GM18858 (cell line): ENCODE results near the gene KRTCAP3.
A peak's percentile ranks its signal among the peaks of the same experiment; 100 is the strongest.

Experiments used
- ATAC-seq: cut with Tn5 transposase; IDR thresholded peaks from one replicate; pipeline ENCODE4 v1.9.1; 2021; ENCODE audit not compliant: unreplicated experiment

Gene KRTCAP3

DNA sequence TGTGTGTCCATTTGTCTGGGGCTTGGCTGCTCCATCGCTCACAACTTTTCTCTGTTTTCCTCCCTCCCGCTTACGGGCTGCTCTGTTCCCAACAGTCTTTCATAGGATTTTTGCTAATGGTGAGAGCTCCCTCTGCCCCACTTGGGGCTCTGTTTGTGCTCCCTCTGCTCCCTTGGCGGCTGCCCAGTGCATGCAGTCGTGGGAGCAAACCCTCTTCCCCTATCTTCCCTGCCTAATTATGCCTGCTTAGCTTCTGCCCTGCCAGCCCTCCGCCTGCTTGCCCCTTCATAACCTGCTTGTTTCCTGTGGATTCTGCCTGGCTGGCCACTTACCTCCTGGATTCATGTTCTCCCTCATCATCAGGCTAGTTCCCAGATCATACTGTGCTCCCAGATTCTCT is 6.6 kb upstream of the KRTCAP3 start:
- ATAC-seq, result no peak

DNA sequence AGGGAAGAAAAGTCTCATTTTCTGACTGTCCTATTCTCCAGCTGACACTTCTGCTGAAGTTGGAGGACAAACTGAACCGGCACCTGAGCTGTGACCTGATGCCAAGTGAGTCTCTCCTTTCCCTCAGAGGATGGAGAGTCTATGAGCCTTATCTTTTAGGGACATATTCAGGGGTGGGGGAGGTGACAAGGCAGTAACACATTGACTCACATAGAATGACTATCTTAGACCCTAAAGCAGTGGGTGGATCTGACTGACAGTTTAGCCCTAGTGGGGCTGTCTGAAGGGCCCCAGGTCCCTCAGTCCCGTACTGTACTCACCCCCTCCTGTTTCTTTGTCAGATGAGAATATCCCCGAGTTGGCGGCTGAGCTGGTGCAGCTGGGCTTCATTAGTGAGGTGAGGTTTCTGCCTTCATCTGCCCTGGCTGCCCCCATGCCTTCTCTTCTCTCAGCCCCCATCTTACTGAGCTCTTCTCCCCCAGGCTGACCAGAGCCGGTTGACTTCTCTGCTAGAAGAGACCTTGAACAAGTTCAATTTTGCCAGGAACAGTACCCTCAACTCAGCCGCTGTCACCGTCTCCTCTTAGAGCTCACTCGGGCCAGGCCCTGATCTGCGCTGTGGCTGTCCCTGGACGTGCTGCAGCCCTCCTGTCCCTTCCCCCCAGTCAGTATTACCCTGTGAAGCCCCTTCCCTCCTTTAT is 805 bp upstream of the KRTCAP3 start:
- no peak for ATAC-seq

DNA sequence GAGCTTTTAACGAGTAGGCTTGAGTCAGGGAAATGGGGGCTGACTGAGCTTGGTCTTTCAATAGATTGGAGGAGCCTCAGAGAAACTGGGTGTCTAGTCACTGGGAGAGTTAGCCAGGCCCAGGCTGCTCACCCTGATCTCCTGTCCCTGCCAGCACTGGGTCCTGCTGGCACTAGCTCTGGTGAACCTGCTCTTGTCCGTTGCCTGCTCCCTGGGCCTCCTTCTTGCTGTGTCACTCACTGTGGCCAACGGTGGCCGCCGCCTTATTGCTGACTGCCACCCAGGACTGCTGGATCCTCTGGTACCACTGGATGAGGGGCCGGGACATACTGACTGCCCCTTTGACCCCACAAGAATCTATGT is 720 bp downstream of the KRTCAP3 start:
- no peak for ATAC-seq

DNA sequence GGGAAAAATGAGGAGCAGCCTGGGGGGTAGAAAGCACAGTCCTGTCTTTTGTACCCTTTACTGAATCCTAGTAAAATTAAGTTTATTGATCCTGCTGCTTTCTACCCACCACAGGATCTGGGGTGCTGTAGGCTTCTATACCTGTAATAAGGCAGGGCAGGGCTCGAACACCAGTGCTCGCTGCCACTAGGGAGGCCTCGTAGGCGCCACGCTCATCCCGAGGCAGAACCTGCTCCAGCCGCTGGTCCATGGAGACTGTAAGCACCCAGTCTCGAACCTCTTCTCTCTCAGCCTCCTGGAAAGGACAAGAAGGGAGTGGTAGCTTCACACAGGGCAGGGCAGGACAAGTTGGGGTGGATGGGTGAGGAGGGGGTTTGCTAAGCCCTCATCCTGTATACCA is 3.0 kb downstream of the KRTCAP3 start:
- no peak for ATAC-seq

DNA sequence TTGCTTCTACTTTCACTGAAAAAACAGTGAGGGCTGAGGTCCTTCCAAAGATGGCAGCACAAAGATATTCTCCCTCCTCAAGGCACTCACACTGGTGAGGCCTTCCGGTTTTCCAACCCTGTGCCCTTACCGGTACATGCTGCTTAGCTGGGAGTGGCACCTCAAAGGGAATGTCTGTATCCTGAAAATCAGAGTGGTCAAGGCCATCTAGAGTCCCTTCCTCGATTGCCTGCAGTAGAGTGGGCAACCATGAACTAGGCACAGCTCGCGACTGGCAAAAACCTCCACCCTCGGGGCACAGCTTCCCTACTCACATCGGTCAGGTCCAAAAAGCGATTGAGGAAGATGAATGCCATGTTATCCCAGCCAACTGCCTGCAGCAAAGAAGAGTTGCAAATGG is 3.4 kb downstream of the KRTCAP3 start:
- no peak for ATAC-seq

DNA sequence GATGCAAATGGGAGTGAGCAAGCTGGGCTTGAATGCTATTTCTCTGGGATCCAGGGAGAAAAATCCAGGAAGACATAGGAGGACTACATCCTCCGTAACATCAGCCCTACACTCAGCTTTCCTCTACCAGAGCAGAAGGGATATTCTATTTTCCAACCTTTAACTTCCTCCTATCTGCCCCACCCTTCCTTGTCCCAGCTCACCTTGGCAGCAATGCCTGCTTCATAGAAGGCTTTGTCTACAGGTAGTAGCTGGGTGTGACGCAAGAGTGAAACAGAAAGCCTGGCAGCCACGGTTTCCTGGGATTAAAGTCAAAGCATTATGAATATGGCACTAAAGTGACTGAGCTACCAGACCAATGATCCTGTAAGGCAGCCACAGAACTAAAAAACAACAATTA is 3.9 kb downstream of the KRTCAP3 start:
- ATAC-seq, result no peak

DNA sequence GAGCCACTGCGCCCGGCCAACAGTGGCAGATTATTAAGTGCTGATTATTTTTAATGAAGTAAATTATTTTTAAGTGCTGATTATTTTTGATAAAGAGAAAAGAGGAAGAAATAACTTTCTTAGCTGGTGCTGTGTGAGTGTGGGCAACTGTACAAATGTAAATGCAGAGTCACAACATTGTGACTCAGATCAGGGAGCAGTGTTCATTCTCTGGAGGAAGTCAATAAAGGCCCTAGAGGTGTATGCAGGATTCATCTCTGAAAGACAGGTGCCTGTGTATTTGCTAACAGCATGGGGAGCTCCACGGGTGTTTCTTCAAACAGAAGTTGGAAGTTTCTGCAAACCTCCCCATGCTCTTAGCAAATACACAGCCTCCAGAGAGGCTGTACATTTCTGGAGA is 6.2 kb downstream of the KRTCAP3 start:
- ATAC-seq, result no peak

DNA sequence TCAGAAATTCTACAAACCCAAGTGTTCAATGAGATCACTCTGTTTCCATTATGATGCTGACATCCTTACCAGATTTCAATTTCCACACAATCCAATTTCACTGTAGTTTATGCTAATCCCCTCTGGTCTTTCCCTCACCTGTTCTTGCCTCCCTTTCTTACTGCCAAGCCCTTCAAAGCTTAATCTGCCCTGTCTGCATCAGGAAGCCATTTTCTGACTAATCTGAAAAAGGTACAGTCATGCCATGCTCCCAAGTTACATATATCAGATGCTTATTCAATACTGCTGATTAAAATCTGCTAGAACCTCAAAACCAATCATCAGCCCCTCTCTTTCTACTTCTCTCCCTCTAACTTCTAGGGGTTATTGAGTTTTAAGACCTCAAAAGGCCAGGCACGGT is 8.9 kb downstream of the KRTCAP3 start:
- no peak for ATAC-seq

DNA sequence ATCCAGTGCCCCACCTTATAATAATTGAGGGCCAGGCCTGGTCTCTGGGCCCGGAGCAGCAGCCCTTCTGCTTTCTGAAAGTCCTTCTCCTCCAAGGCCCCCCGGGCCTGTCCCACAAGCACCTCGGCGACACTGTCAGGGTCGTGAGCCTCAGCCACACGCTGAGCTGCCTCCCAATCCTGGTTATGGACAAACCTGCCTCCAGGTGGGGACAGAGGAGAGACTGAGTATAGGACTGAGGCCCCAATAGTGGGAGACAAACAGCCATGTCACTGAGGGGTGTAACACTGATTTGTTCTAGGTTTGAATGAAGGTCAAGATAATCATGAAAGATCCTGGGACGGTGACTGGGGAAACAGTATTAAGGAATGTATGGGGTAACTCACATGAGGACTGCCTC is 11.8 kb downstream of the KRTCAP3 start:
- ATAC-seq, result no peak

DNA sequence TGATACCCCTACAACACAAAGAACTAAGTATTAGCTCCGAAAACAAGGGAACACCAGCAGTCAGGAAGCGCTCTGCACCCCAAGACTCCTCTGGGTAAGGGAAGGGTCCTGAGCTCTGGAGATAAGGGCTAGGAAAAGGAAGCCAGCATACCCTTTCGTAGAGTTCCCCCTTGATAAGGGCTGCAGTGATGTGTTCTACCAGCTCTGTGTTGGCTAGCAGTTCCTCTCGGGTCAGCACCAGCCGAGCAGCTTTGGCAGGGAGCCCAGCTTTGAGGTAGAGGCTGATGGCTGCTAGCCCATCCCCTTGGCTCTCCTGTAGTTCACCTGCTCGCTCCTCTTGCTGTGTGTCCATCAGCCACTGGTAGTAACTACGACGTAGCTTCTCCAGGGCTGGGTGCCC is 18.9 kb downstream of the KRTCAP3 start:
- no peak for ATAC-seq

DNA sequence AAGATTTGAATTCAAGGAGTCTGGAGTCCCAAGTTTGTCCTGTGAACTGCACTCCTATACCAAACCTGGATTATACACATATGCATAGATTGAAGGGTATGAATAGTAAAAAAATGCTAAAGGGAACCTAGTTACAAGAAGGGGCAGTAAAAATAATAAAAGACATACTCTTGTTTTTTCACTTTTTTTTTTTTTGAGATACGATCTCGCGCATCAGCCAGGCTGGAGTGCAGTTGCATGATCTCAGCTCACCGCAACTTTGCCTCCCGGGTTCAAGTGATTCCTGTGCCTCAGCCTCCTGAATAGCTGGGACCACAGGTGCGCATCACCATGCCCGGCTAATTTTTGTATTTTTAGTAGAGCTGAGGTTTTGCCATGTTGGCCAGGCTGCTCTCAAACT is 22.3 kb downstream of the KRTCAP3 start:
- ATAC-seq, result no peak

DNA sequence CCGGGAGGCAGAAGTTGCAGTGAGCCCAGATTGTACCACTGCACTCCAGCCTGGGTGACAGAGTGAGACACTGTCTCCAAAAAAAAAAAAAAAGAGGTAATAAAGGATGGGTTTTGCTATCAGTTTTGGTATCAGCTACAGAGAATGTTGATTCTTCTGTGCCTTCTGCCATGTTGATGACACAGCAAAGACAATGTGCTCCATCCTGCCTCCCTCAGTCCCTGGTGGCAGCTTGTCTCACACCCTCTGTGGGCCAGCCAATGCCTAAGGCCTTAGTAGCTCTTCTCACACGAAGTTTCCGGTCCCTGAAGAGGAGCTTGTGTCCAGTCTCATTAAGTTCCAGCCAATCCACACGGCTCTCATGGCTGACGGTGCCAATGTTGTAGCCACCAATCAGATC is 29.8 kb downstream of the KRTCAP3 start:
- no peak for ATAC-seq

DNA sequence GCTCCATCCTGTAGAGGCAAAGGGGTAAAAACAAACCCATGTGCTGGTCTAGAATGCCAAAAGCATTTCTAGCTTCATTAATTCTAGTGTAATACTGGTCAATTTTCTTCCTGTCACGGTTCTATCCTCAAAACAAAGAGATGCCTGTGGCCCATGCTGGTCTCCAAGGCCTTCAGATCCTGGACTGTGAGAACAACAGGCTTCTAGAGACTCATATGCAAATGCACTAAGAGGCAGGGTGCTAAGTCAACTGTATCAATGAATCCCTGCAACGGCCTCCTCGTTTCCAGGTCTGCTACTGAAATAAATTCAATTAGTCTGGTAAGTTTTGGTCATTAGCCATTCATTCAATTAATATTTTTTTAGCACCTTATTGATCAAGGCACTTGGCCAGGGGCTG is 43.3 kb downstream of the KRTCAP3 start:
- no peak for ATAC-seq

DNA sequence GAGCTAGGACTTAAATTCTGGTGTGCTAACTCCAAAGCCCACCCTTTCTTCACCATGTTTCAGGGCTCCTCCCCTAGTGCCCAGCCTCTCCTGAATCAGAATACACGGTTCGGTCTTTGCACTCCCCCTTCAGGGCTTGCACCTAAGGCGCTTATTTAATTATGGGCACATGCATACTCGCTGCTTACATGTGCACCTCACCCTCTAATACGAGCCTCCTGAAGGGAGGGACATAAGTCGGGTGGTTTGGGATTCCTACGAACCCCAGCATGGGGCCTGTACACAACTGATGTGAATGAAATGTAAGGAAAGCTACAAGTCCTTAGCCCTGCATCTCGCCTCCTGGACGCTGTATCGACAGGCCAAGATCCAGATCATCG is 46.9 kb downstream of the KRTCAP3 start:
- no peak for ATAC-seq

DNA sequence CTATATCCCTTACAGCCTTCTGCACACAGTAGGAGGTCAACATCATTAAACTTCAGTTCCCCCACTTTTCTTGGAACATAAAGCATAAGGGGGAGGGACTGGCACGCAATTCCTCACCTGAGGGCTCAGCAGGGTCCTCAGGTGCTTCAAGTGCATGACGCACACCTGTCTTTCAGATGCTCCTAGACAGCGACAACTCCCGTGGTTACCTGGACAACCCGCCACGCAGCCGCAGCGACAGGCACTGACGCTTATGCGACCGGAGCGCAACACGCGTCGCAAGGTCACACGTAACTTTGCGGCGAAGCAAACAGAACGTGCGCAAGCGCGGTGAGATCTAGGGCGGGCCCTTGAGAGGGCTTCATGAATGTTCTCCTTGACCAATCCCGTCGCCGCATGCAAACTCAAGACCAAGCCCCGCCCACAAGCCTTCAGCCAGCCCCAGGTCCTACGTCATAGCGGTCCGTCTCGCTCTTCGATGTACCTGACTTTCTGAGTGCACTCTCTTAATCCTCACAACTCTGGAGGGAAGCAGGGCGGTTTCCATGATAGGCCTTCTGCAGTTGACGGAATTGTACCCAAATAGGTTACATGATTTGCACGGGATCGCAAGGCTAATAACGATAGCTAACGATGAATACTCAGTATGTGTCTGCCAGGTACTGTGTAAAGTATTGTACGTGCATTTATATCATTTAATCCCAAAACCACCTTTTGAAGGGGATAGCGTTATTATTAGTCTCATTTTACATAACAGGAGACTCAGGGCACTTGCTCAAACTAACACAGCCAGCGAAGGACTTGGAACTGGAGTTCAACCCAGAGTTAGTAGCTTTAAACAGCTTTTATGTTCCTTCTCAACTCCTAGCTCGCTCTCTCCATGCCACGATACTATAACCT is 47.6 kb downstream of the KRTCAP3 start, which contains the start of gene IFT172:
Gene IFT172 (minus strand): TSS at position 246 of the 900 bp plus-strand sequence. CDS start 90 bp downstream, at position 156.
- ATAC-seq, result peak; percentile 90

DNA sequence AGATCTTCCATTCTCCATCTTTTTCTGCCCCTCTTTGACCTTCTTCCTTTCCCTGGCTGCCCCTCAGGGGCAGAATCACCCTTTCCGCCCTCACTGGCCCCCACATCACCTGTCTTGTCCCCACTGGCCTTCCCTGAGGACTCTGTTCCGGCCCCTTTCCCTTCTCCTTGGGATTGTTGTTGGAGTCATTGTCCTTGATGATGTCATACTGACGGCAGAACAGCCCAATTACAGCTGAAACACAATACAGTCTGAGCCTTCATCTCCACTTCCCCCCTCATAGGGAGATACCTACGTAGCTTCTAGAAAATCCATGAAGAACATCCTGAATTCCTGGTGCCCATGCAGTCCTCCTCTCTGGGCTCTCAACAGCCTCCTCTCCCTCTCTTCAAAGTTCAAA is 50.4 kb downstream of the KRTCAP3 start:
- ATAC-seq, result no peak

DNA sequence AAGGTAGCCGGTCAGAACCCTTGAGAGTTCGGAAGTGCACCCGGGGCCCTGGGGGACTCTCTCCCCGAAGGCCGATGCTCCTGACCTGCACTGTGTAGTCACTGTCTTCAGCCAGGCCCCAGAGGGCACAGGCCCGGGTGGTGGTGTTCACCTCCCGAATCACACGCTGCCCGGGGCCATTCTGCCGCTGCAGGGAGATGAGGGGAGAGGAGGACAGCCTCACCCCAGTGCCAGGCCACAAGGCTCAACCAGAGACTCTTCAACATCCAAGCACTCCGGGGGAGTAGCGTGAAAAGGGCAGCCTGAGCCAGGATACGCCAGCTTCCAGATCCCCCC is 51.7 kb downstream of the KRTCAP3 start:
- no peak for ATAC-seq
